Common myeloid progenitor, CD34-positive (primary cell): ENCODE results near the gene MBOAT2.

Experiments
- CTCF ChIA-PET: fragments of 350-600 bp; sonication (Branson Sonifier 250); formaldehyde crosslinking; loops from one replicate; lab custom pipeline; 2021; ENCODE audit warnings: antibody characterized with exemption; lab: Charles Lee
- POLR2A ChIA-PET: fragments of 350-600 bp; sonication (Branson Sonifier 250); formaldehyde crosslinking; loops from one replicate; lab custom pipeline; 2021; ENCODE audit warnings: antibody characterized with exemption; lab: Charles Lee
- DNase-seq, 3 donors: peaks; one replicate each; pipeline versions ENCODE4 v3.0.0 to v3.0.0-alpha.2; 2013
- H3K27ac ChIP-seq, 2 experiments: 1 replicate in 1 of 2; 2 replicates in 1 of 2; pipeline ENCODE4 v1.7.0; 2013; ENCODE audit warnings: inconsistent platforms in 2 of 2, low read length in 2 of 2, mild to moderate bottlenecking in 2 of 2, low read depth in 1 of 2, moderate library complexity in 1 of 2; ENCODE audit not compliant: severe bottlenecking in 2 of 2, insufficient read depth in 1 of 2, poor library complexity in 1 of 2
- H3K27me3 ChIP-seq, 5 experiments: replicated peaks in 2 of 5; 1 replicate in 3 of 5; 2 replicates in 2 of 5; pipeline versions ENCODE4 v1.6.1 to v1.7.0; 2013; ENCODE audit warnings: low read length in 4 of 5, mild to moderate bottlenecking in 2 of 5, moderate library complexity in 2 of 5, inconsistent platforms in 1 of 5; ENCODE audit not compliant: insufficient read depth in 5 of 5, control insufficient read depth in 4 of 5
- H3K36me3 ChIP-seq, 4 experiments: 1 replicate in 2 of 4; 2 replicates in 2 of 4; pipeline versions ENCODE4 v1.6.1 to v1.7.0; 2013; ENCODE audit warnings: low read length in 3 of 4, control low read depth in 1 of 4, mild to moderate bottlenecking in 1 of 4; ENCODE audit not compliant: control insufficient read depth in 4 of 4, insufficient read depth in 4 of 4
- H3K4me1 ChIP-seq, 4 experiments: 1 replicate in 3 of 4; 2 replicates in 1 of 4; pipeline versions ENCODE4 v1.6.1 to v1.7.1; 2013; ENCODE audit warnings: low read length in 3 of 4, mild to moderate bottlenecking in 3 of 4, control low read depth in 1 of 4, inconsistent platforms in 1 of 4, moderate library complexity in 1 of 4; ENCODE audit not compliant: control insufficient read depth in 4 of 4, insufficient read depth in 4 of 4; ENCODE audit errors: control extremely low read depth in 1 of 4
- H3K4me3 ChIP-seq, 7 experiments: 1 replicate in 4 of 7; 2 replicates in 3 of 7; pipeline versions ENCODE4 v1.5.1 to v1.7.0; 2013; ENCODE audit warnings: mild to moderate bottlenecking in 7 of 7, low read length in 6 of 7, moderate library complexity in 6 of 7, inconsistent platforms in 2 of 7, low read depth in 2 of 7, control low read depth in 1 of 7; ENCODE audit not compliant: insufficient read depth in 4 of 7, control insufficient read depth in 1 of 7; ENCODE audit errors: extremely low read depth in 1 of 7
- H3K9me3 ChIP-seq, 5 experiments: 1 replicate in 4 of 5; 2 replicates in 1 of 5; pipeline versions ENCODE4 v1.6.1 to v1.7.1; 2013; ENCODE audit warnings: low read length in 4 of 5, mild to moderate bottlenecking in 2 of 5, inconsistent platforms in 1 of 5, low read depth in 1 of 5, moderate library complexity in 1 of 5; ENCODE audit not compliant: control insufficient read depth in 4 of 5, insufficient read depth in 2 of 5; ENCODE audit errors: control extremely low read depth in 1 of 5
- WGBS: methylation state at CpG from one replicate; pipeline ENCODE4 v1.1.5; 2013; ENCODE audit not compliant: insufficient coverage; 5-methylcytosine and 5-hydroxymethylcytosine counted together

Gene MBOAT2

DNA sequence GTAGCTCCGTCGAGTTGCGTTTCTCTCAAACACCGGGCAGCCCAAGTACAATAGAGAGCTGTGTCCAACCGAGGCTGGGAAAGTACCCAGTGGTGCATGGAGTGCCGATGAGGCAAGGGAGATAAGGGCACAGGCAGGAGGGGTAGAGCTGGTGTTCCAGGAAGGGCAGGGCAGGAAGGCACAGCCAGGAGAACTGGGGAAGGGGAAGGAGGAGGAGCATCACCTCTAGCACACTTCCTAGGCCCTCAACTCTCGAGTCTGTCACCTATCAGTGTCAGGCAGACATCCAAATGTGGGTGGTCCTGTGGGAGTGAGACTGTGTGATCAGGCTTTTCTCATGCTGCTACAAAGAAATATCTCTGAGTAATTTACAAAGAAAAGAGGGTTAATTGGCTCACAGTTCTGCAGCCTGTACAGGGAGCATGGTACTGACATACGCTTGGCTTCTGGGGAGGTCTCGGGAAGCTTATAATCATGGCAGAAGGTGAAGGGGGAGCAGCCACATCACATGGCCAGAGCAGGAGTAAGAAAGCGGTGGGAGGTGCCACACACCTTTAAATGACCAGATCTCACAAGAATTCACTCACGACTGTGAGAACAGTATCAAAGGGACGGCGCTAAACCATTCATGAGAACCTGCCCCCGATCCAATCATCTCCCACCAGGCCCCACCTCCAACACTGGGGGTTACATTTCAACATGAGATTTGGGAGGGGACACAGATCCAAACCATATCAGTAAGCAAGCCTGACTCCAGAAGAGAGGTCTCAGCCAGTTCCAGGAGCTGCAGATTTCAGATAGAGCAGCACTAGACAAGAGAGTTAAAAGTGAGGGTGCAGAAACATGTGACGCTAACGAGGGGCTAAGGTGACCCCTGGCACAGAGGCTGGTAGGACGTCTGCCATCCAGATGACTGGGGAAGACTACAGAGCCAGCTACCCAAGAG lies 75.7 kb downstream of the MBOAT2 start:
- H3K27ac ChIP-seq: no peak overlapping the region
- no peaks in the 10 kb centered on the region for H3K4me1 ChIP-seq
- WGBS: 91% methylated on average over 15 of the region's 17 CpGs
- peaks cover 0 to 6% (median 0%) of the 10 kb centered on the region in 5 experiments for H3K9me3 ChIP-seq
- ChIA-PET CTCF (interaction anchor here (0.7 kb wide), 1 partner anchor 30 kb away, joined by 3 read pairs; no protein-coding TSS in a partner anchor), POLR2A (no interaction called here)
- H3K4me3 ChIP-seq: no peak overlapping the region
- H3K27me3 ChIP-seq: no peaks in the 10 kb centered on the region
- peak in 2 of 3 donors; percentile 13 to 24 for DNase-seq
- peaks cover 0 to 6% (median 2%) of the 10 kb centered on the region in 4 experiments for H3K36me3 ChIP-seq

DNA sequence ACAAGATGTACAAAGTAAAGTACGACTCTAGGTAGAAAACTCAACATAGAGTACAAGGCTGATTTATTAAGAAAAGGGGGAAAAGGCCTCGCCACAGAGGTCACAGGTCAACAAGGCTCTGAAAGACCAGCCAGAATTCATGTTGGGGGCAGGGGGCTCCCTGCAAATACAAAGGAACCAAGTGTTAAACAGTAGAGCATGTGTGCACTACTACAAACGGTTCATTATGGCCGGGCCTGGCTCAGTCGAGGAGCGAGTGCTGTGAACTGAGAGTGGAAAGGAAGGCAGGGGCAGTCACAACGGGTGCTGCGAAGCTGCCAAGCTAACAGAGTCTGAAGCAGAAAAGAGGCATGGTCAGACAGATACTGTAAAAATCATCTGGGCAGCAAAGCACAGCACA lies 77.1 kb downstream of the MBOAT2 start:
- Histone ChIP-seq H3K4me3 (no peak overlapping the region), H3K36me3 (peaks cover 0 to 7% (median 1%) of the 10 kb centered on the region in 4 experiments), H3K9me3 (peaks cover 0 to 6% (median 0%) of the 10 kb centered on the region in 5 experiments), H3K27me3 (no peaks in the 10 kb centered on the region), H3K4me1 (no peaks in the 10 kb centered on the region), H3K27ac (no peak overlapping the region)
- ChIA-PET POLR2A (interaction anchor here (0.6 kb wide), 1 partner anchor 132 kb away, joined by 3 read pairs; no protein-coding TSS in a partner anchor), CTCF (no interaction called here)
- DNase-seq: no peak
- WGBS: 94% methylated on average over 8 of the region's 8 CpGs

DNA sequence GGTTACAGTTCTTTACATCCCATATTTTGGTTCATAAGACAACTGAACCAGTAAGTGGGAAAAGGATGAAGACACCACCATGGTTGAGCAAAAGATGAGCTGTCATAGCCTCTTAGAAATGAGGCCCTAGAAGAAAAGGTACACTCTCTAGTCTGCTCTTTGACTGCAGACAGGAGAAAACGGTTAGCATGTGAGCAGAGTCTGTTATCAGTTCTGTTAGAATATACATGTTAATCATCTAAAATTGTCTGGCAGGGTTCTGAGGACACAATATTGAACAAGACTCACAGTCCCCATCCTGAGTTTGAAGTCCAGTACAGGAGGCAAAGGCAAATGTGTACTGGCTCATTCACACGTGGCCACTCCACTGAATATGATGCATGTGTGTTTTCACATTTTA lies 78.1 kb downstream of the MBOAT2 start:
- DNase-seq: no peak
- H3K27me3 ChIP-seq: no peaks in the 10 kb centered on the region
- H3K4me3 ChIP-seq: no peak overlapping the region
- H3K27ac ChIP-seq: no peak overlapping the region
- WGBS: 100% methylated on average over 1 of the region's 2 CpGs
- no peaks in the 10 kb centered on the region for H3K4me1 ChIP-seq
- H3K36me3 ChIP-seq: peaks cover 0 to 7% (median 1%) of the 10 kb centered on the region in 4 experiments
- ChIA-PET CTCF (no interaction called here), POLR2A (no interaction called here)
- peaks cover 0 to 6% (median 0%) of the 10 kb centered on the region in 5 experiments for H3K9me3 ChIP-seq

DNA sequence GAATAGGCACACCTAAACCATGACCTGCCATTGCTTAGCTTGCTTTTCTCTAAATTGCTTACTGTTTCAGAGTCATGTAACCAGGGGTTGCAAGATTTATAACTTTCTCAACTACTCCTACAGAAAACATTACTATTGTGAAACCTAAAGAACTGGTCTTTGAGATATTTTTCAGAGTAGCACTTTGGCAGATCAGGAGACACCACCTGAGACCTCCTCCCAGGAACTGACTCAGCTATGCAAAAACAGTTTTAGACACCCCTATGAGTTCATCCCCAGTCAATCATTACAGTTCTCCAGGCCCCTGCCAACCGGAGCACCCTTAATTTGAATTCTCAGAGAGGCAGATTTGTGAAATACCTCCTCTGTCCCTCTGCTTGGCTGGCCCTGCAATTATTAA lies 80.3 kb downstream of the MBOAT2 start:
- Histone ChIP-seq H3K36me3 (peaks cover 0 to 8% (median 1%) of the 10 kb centered on the region in 4 experiments), H3K9me3 (peaks cover 0 to 6% (median 0%) of the 10 kb centered on the region in 5 experiments), H3K4me1 (no peaks in the 10 kb centered on the region), H3K27me3 (no peaks in the 10 kb centered on the region), H3K27ac (no peak overlapping the region), H3K4me3 (no peak overlapping the region)
- DNase-seq: no peak
- CTCF ChIA-PET: no interaction called here
- 100% methylated on average over 1 of the region's 1 CpG for WGBS
- POLR2A ChIA-PET: no interaction called here

DNA sequence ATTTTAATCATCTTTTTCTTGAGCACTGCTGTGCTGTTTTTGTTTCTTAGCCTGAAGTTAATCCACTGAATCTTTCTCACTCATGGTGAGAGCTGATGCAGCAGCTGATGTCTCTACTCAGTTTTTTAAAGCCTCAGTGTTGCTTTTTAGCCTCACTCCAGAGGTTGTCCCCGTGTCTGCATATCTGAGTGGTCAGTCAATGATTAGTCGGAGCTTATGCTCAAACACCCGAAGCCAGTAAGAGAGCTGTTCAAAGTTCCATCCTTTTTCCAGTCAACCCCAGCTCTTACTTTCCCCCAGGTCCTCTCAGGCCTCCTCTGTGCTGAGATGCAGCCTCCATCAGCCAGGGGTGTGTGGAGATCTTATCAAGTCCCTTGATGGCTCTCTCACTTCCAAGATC lies 81.1 kb downstream of the MBOAT2 start:
- H3K4me3 ChIP-seq: no peak overlapping the region
- ChIA-PET CTCF (interaction anchor here (1.0 kb wide), 1 partner anchor 50 kb away, joined by 4 read pairs; no protein-coding TSS in a partner anchor), POLR2A (interaction anchor here (0.5 kb wide), 1 partner anchor 976 kb away, joined by 5 read pairs; no protein-coding TSS in a partner anchor)
- no peak overlapping the region for H3K27ac ChIP-seq
- H3K4me1 ChIP-seq: no peaks in the 10 kb centered on the region
- DNase-seq: no peak
- peaks cover 0 to 6% (median 0%) of the 10 kb centered on the region in 5 experiments for H3K9me3 ChIP-seq
- H3K27me3 ChIP-seq: no peaks in the 10 kb centered on the region
- 100% methylated on average over 3 of the region's 3 CpGs for WGBS
- peaks cover 0 to 7% (median 1%) of the 10 kb centered on the region in 4 experiments for H3K36me3 ChIP-seq

DNA sequence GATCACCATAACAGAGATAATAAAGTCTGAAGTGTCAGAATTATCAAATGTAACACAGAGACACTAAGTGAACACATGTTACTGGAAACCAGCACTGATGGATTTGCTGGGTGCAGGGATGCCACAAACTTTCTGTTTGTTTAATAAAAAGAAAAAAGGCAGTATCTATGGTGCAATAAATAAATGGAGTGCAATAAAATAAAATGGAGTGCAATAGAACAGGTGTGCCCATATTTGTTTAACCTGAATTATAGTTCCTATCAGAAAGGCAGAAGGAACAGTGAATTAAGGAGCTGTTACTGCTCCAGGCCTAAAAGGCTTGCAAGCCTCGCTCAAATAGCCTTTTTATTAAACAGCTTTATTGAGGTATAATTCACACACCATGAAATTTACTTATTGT lies 85.1 kb downstream of the MBOAT2 start:
- H3K9me3 ChIP-seq: peaks cover 0 to 3% (median 0%) of the 10 kb centered on the region in 5 experiments
- H3K27ac ChIP-seq: no peak overlapping the region
- no peak for DNase-seq
- ChIA-PET POLR2A (no interaction called here), CTCF (no interaction called here)
- peaks cover 0 to 4% (median 0%) of the 10 kb centered on the region in 4 experiments for H3K36me3 ChIP-seq
- H3K4me1 ChIP-seq: no peaks in the 10 kb centered on the region
- no peaks in the 10 kb centered on the region for H3K27me3 ChIP-seq
- whole genome bisulfite sequencing: no CpG with 5 or more reads among the region's 1 CpG
- no peak overlapping the region for H3K4me3 ChIP-seq

DNA sequence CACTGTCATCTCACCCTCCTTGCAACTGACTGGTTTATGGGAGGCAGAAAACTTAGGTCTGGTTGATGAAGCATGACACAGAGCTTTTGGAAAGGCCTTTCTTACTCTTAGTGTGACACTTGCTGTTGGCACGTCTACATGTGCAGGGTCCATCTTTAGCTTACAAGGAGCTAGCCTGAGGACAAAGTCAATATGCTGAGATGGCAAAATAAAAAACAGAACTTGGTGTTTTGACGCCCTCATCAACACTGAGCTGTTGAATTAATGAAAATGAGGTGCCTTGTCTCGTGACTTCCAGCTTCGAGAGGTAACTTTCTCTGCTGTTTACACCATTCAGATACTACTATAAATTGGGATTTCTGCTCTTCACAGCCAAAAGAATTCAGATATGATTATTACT lies 87.5 kb downstream of the MBOAT2 start:
- 83% methylated on average over 2 of the region's 4 CpGs for WGBS
- peaks cover 0 to 11% (median 6%) of the 10 kb centered on the region in 5 experiments for H3K9me3 ChIP-seq
- H3K27me3 ChIP-seq: no peaks in the 10 kb centered on the region
- H3K4me1 ChIP-seq: no peaks in the 10 kb centered on the region
- POLR2A ChIA-PET: no interaction called here
- H3K4me3 ChIP-seq: no peak overlapping the region
- H3K36me3 ChIP-seq: peaks cover 0 to 3% (median 1%) of the 10 kb centered on the region in 4 experiments
- no peak for DNase-seq
- CTCF ChIA-PET: no interaction called here
- no peak overlapping the region for H3K27ac ChIP-seq
